GM12891 (cell line): ENCODE measurements around the gene EPB41L5.

Experiments used
- POLR2A ChIP-seq: IDR thresholded peaks from 2 replicates; pipeline ENCODE4 v1.6.1; 2011; ENCODE audit warnings: low read depth, low read length, control low read depth
- POLR2AphosphoS5 ChIP-seq: IDR thresholded peaks from 2 replicates; pipeline ENCODE4 v1.6.1; 2011; ENCODE audit warnings: low read depth, low read length, control low read depth
- POU2F2 ChIP-seq: IDR thresholded peaks from 2 replicates; pipeline ENCODE4 v1.6.1; 2011; ENCODE audit warnings: low read depth, mild to moderate bottlenecking, control low read depth, low read length, moderate library complexity
- SPI1 ChIP-seq: IDR thresholded peaks from 2 replicates; pipeline ENCODE4 v1.6.1; 2011; ENCODE audit warnings: low read depth, low read length, control low read depth

GRCh38 chr2:120037995-120038541, 25.2 kb downstream of the EPB41L5 start:
- TF ChIP-seq POLR2A (no peak), POLR2AphosphoS5 (no peak), POU2F2 (no peak), SPI1 (no peak)
